HG03045 (cell line): ENCODE data around the gene FAM209B.
"Not testable (repeated sequence)": the region's sequence is repeated elsewhere in the genome, so short reads cannot be mapped to it uniquely, and the experiment has no call there.

Source experiments
- ATAC-seq: cut with Tn5 transposase; IDR thresholded peaks from one replicate; pipeline ENCODE4 v1.9.1; 2021; ENCODE audit warnings: mild to moderate bottlenecking, moderate library complexity; ENCODE audit not compliant: unreplicated experiment

The FAM209B gene

GRCh38 chr20:56532946-56533345 is at the start of gene FAM209B:
Gene FAM209B, plus strand, starts transcription at chr20:56533246. Its CDS starts 96 bp downstream, at chr20:56533342.
- ATAC-seq, result not testable (repeated sequence)

GRCh38 chr20:56483970-56484369 is 49.1 kb upstream of the FAM209B start:
- ATAC-seq, result no peak

- no peak for ATAC-seq
Observed at GRCh38 chr20:56487216-56487615, 45.8 kb upstream of the FAM209B start.

- no peak for ATAC-seq
Observed at GRCh38 chr20:56488566-56488965, 44.5 kb upstream of the FAM209B start.

- no peak for ATAC-seq
Observed at GRCh38 chr20:56501116-56501515, 31.9 kb upstream of the FAM209B start.

- ATAC-seq, result no peak
Observed at GRCh38 chr20:56503916-56504315, 29.1 kb upstream of the FAM209B start.

GRCh38 chr20:56504373-56505005 is 28.6 kb upstream of the FAM209B start:
- ATAC-seq, result no peak

GRCh38 chr20:56506103-56506502 is 26.9 kb upstream of the FAM209B start:
- ATAC-seq, result no peak

GRCh38 chr20:56511926-56512325 is 21.1 kb upstream of the FAM209B start:
- ATAC-seq, result no peak

- ATAC-seq, result no peak
Observed at GRCh38 chr20:56513161-56514150, 19.6 kb upstream of the FAM209B start.

- ATAC-seq, result no peak
Observed at GRCh38 chr20:56516631-56517030, 16.4 kb upstream of the FAM209B start.

- ATAC-seq, result no peak
Observed at GRCh38 chr20:56517211-56517610, 15.8 kb upstream of the FAM209B start.

GRCh38 chr20:56517641-56518040 is 15.4 kb upstream of the FAM209B start:
- ATAC-seq, result no peak

GRCh38 chr20:56518126-56518525 is 14.9 kb upstream of the FAM209B start:
- no peak for ATAC-seq

- no peak for ATAC-seq
Observed at GRCh38 chr20:56518721-56519398, 14.2 kb upstream of the FAM209B start.

GRCh38 chr20:56519551-56519950 is 13.5 kb upstream of the FAM209B start:
- no peak for ATAC-seq

- ATAC-seq, result no peak
Observed at GRCh38 chr20:56520180-56520579, 12.9 kb upstream of the FAM209B start.

GRCh38 chr20:56520746-56521354 is 12.2 kb upstream of the FAM209B start:
- ATAC-seq, result not testable (repeated sequence)

- no peak for ATAC-seq
Observed at GRCh38 chr20:56522311-56522710, 10.7 kb upstream of the FAM209B start.

- ATAC-seq, result not testable (repeated sequence)
Observed at GRCh38 chr20:56524444-56524843, 8.6 kb upstream of the FAM209B start, which contains the start of gene FAM209A. Gene FAM209A, plus strand, starts transcription at chr20:56524744. Its CDS starts 65 bp downstream, at chr20:56524809.

- no peak for ATAC-seq
Observed at GRCh38 chr20:56527521-56527920, 5.5 kb upstream of the FAM209B start.
